Lung (tissue), 12 donors: ENCODE results near the gene GOLGA5. TPM values are rescaled to one million over a fixed set of nuclear protein-coding genes. Genes with fewer than 3 reads are reported as not detected.
A peak's percentile ranks its signal among the peaks of the same experiment; 100 is the strongest.

Experiments used
- ATAC-seq: fragments of 200-7000 bp; cut with Tn5 transposase; one replicate; pipeline ENCODE4 v1.9.1; 2020; ENCODE audit warnings: moderate number of reproducible peaks; ENCODE audit not compliant: insufficient read depth, low FRiP score
- DNase-seq, 3 donors: peaks; one replicate each; pipeline ENCODE4 v3.0.0-alpha.2; 2013 to 2017
- H3K27ac ChIP-seq, 2 donors: one replicate each; pipeline ENCODE4 v1.5.1; 2013; ENCODE audit warnings: mild to moderate bottlenecking in 2 of 2, moderate library complexity in 2 of 2, control low read depth in 1 of 2, inconsistent platforms in 1 of 2, low read depth in 1 of 2, low read length in 1 of 2
- H3K27me3 ChIP-seq, 3 donors: one replicate each; pipeline ENCODE4 v1.5.1; 2013; ENCODE audit warnings: low read length in 2 of 3; ENCODE audit not compliant: control insufficient read depth in 3 of 3, insufficient read depth in 3 of 3
- H3K36me3 ChIP-seq, 4 donors: one replicate each; pipeline ENCODE4 v1.5.1; 2013; ENCODE audit warnings: low read length in 4 of 4, mild to moderate bottlenecking in 1 of 4, moderate library complexity in 1 of 4; ENCODE audit not compliant: control insufficient read depth in 4 of 4, insufficient read depth in 4 of 4
- H3K4me1 ChIP-seq, 5 donors: one replicate each; pipeline ENCODE4 v1.5.1; 2013; ENCODE audit warnings: low read length in 5 of 5, mild to moderate bottlenecking in 2 of 5, moderate library complexity in 1 of 5; ENCODE audit not compliant: control insufficient read depth in 5 of 5, insufficient read depth in 5 of 5
- H3K4me3 ChIP-seq: one replicate; pipeline ENCODE4 v1.5.1; 2013; ENCODE audit warnings: mild to moderate bottlenecking, control low read depth, moderate library complexity
- H3K9ac ChIP-seq, 2 donors: one replicate each; pipeline ENCODE4 v1.5.1; 2013; ENCODE audit warnings: low read length in 2 of 2, control low read depth in 1 of 2; ENCODE audit not compliant: insufficient read depth in 1 of 2
- H3K9me3 ChIP-seq, 4 donors: one replicate each; pipeline ENCODE4 v1.5.1; 2013; ENCODE audit warnings: low read length in 3 of 4, mild to moderate bottlenecking in 1 of 4, moderate library complexity in 1 of 4; ENCODE audit not compliant: control insufficient read depth in 4 of 4, insufficient read depth in 3 of 4
- CTCF ChIP-seq: IDR thresholded peaks from 2 replicates; pipeline ENCODE4 v1.5.1; 2012; ENCODE audit warnings: mild to moderate bottlenecking; ENCODE audit errors: control extremely low read depth, extremely low read depth
- WGBS, 2 donors: extraction: QIAGEN DNeasy Blood & Tissue Kit; methylation state at CpG; one replicate each; pipeline ENCODE4 v1.1.7; 2013; 5-methylcytosine and 5-hydroxymethylcytosine counted together
- polyA plus RNA-seq, 2 donors: library from polyadenylated mRNA; stranded (reverse); fragments of 200-250 nt; gene quantifications; one replicate each; pipeline ENCODE4 v1.2.1, GENCODE V29; 2013
- total RNA-seq, 2 donors: library from RNA; depleted of rRNA in 1 of 2; stranded (reverse); fragments of >200 nt in 1 of 2; gene quantifications; one replicate each; pipeline ENCODE4 v1.2.1, GENCODE V29; 2014 to 2021
- donor health status: control.
- donor health status: control.
- donor health status: Bipolar disorder and iron deficiency.
- donor health status: healthy.
- donor health status: DM: yes; HTN: yes; CAD: no.

Gene GOLGA5
- total and polyA plus RNA-seq, 4 donors: 26.9 to 36.9 (median 34.0) TPM

- Histone ChIP-seq H3K9me3 (no peaks in the 10 kb centered on the region), H3K4me1 (peaks cover 0 to 5% (median 0%) of the 10 kb centered on the region in 5 donors), H3K36me3 (no peaks in the 10 kb centered on the region), H3K9ac (no peak overlapping the region), H3K27me3 (no peaks in the 10 kb centered on the region), H3K27ac (peak overlapping the region; percentile 20 to 78), H3K4me3 (no peak overlapping the region)
- peak; percentile 54 for ATAC-seq
- WGBS, 2 donors: 61 to 64% methylated on average over 6 of the region's 6 CpGs
- DNase-seq: no peak
- TF ChIP-seq CTCF: no peak
Observed at GRCh38 chr14:92785667-92786426, 8.3 kb upstream of the GOLGA5 start.

- no peak for TF ChIP-seq CTCF
- 69 to 94% methylated on average over 1 of the region's 1 CpG for WGBS, 2 donors
- Histone ChIP-seq H3K4me1 (peaks cover 0 to 5% (median 0%) of the 10 kb centered on the region in 5 donors), H3K27ac (peak overlapping the region; percentile 20 to 78), H3K4me3 (no peak overlapping the region), H3K36me3 (no peaks in the 10 kb centered on the region), H3K9me3 (no peaks in the 10 kb centered on the region), H3K27me3 (no peaks in the 10 kb centered on the region), H3K9ac (no peak overlapping the region)
- no peak for ATAC-seq
- no peak for DNase-seq
Observed at GRCh38 chr14:92786427-92786756, 7.7 kb upstream of the GOLGA5 start.

- TF ChIP-seq CTCF: no peak
Observed at GRCh38 chr14:92787554-92787953, 6.6 kb upstream of the GOLGA5 start.

More at GRCh38 chr14:92787554-92787953, 6.6 kb upstream of the GOLGA5 start:
- Histone ChIP-seq H3K36me3 (no peaks in the 10 kb centered on the region), H3K9ac (no peak overlapping the region), H3K27ac (no peak overlapping the region), H3K4me1 (peaks cover 0 to 5% (median 0%) of the 10 kb centered on the region in 5 donors), H3K27me3 (no peaks in the 10 kb centered on the region), H3K4me3 (no peak overlapping the region), H3K9me3 (no peaks in the 10 kb centered on the region)
- ATAC-seq (no peak), DNase-seq (no peak)
- WGBS, 2 donors: 93 to 95% methylated on average over 2 of the region's 2 CpGs
